OCI-LY3 (cell line): ENCODE data around the gene FAM184A.

Experiments
- EZH2phosphoT487 ChIP-seq: fragments of 200-600 bp; shearing (Covaris generic); IDR thresholded peaks from 2 replicates; pipeline ENCODE4 v1.6.1; 2018; ENCODE audit warnings: antibody characterized with exemption, mixed run types, low read depth
- TF ChIP-seq, protein P1 (sequence below): fragments of 200-600, 300-600 bp; sonication (generic); IDR thresholded peaks from 2 replicates; pipeline ENCODE4 v1.5.1; 2014; ENCODE audit warnings: antibody characterized with exemption, low read length, low read depth

DNA sequence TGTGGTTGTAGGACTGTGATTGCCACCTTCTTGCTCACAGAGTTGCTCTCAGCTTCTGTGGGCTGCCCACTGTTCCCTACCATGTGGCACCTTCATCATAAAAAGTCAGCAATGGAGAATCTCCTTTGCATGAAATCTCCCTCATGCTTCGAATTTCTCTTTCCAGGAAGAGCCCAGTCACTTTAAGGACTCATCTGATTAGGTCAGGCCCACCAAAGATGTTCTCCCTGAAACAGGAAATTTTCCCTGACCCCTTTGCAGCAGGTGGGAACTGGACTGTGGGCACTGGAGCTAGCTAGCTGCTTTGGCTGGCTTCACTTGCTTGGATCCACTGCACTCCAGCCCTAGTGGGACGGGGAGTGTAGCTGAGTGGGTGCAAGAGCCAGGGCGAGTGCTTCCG lies 47.7 kb upstream of the FAM184A start:
- TF ChIP-seq, protein P1, sequence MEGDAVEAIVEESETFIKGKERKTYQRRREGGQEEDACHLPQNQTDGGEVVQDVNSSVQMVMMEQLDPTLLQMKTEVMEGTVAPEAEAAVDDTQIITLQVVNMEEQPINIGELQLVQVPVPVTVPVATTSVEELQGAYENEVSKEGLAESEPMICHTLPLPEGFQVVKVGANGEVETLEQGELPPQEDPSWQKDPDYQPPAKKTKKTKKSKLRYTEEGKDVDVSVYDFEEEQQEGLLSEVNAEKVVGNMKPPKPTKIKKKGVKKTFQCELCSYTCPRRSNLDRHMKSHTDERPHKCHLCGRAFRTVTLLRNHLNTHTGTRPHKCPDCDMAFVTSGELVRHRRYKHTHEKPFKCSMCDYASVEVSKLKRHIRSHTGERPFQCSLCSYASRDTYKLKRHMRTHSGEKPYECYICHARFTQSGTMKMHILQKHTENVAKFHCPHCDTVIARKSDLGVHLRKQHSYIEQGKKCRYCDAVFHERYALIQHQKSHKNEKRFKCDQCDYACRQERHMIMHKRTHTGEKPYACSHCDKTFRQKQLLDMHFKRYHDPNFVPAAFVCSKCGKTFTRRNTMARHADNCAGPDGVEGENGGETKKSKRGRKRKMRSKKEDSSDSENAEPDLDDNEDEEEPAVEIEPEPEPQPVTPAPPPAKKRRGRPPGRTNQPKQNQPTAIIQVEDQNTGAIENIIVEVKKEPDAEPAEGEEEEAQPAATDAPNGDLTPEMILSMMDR = no peak
- no peak for TF ChIP-seq EZH2phosphoT487
